Panc1 (cell line): ENCODE results near the gene YKT6. TPM values are rescaled to one million over a fixed set of nuclear protein-coding genes. Genes with fewer than 3 reads are reported as not detected.

Experiments used
- ATAC-seq: fragments of 200-7000 bp; cut with Tn5 transposase; 2 replicates; pipeline ENCODE4 v1.9.1; 2020; ENCODE audit warnings: mild to moderate bottlenecking, moderate library complexity
- BruUV-seq: library from RNA; stranded (reverse); fragments of 400-500 nt; replicated peaks from 2 replicates; lab custom pipeline; 2021; lab: Mats Ljungman, UMichigan
- CTCF ChIA-PET: fragments of 300-600 bp; sonication (Branson Sonifier 250); formaldehyde crosslinking; loops from one replicate; lab custom pipeline; 2022; ENCODE audit warnings: antibody characterized with exemption; lab: Charles Lee
- POLR2A ChIA-PET: fragments of 300-600 bp; sonication (Branson Sonifier 250); formaldehyde crosslinking; loops from one replicate; lab custom pipeline; 2022; ENCODE audit warnings: antibody characterized with exemption; lab: Charles Lee
- DNase-seq: peaks from one replicate; pipeline ENCODE4 v3.0.0-alpha.2; 2010; ENCODE audit warnings: low read depth, low spot score
- H3K27ac ChIP-seq: 2 replicates; pipeline ENCODE4 v1.5.1; 2011; ENCODE audit warnings: mild to moderate bottlenecking, low read length, inconsistent platforms
- H3K27me3 ChIP-seq: fragments of 200-500 bp; sonication (Bioruptor generic); 2 replicates; pipeline ENCODE4 v1.6.0; 2014; ENCODE audit warnings: low read length, inconsistent platforms; ENCODE audit not compliant: control insufficient read depth, insufficient read depth
- H3K36me3 ChIP-seq: fragments of 200-500 bp; sonication (Bioruptor generic); 2 replicates; pipeline ENCODE4 v1.5.1; 2014; ENCODE audit warnings: inconsistent platforms, mild to moderate bottlenecking, low read length, moderate library complexity; ENCODE audit not compliant: control insufficient read depth, insufficient read depth
- H3K4me1 ChIP-seq: 2 replicates; pipeline ENCODE4 v1.5.1; 2011; ENCODE audit warnings: inconsistent platforms, mild to moderate bottlenecking, low read length, moderate library complexity; ENCODE audit not compliant: control insufficient read depth, insufficient read depth
- H3K4me3 ChIP-seq, 2 experiments: 2 replicates each; pipeline ENCODE4 v1.5.1; 2011 to 2012; ENCODE audit warnings: low read depth in 2 of 2, low read length in 2 of 2, mild to moderate bottlenecking in 2 of 2, inconsistent platforms in 1 of 2, moderate library complexity in 1 of 2
- H3K9me3 ChIP-seq: fragments of 200-500 bp; sonication (Bioruptor generic); 2 replicates; pipeline ENCODE4 v1.5.1; 2014; ENCODE audit warnings: low read depth, mild to moderate bottlenecking, inconsistent platforms, low read length, moderate library complexity; ENCODE audit not compliant: control insufficient read depth, insufficient read depth
- CTCF ChIP-seq: fragments of 450-650 bp; IDR thresholded peaks from 2 replicates; pipeline ENCODE4 v1.5.1; 2017; ENCODE audit warnings: mild to moderate bottlenecking
- POLR2AphosphoS5 ChIP-seq: IDR thresholded peaks from 2 replicates; pipeline ENCODE4 v1.6.1; 2012; ENCODE audit warnings: mild to moderate bottlenecking, low read depth, low read length, moderate library complexity
- REST ChIP-seq, 2 experiments: IDR thresholded peaks; 2 replicates each; pipeline ENCODE4 v1.6.1; 2011 to 2012; ENCODE audit warnings: low read depth in 2 of 2, control low read depth in 1 of 2, low read length in 1 of 2, mild to moderate bottlenecking in 1 of 2, moderate library complexity in 1 of 2; ENCODE audit not compliant: insufficient read depth in 1 of 2
- SIN3A ChIP-seq: IDR thresholded peaks from 2 replicates; pipeline ENCODE4 v1.6.1; 2012; ENCODE audit warnings: low read depth, mild to moderate bottlenecking, low read length, moderate library complexity, borderline replicate concordance; ENCODE audit not compliant: insufficient read depth
- TCF7L2 ChIP-seq: IDR thresholded peaks from 2 replicates; pipeline ENCODE4 v1.6.1; 2011; ENCODE audit warnings: mild to moderate bottlenecking, low read depth, low read length, inconsistent platforms
- in situ Hi-C: cut with HindIII; loops from 2 replicates; pipeline ENCODE4 v1.10.0; 2016; ENCODE audit warnings: low sequenced_read_pairs, low pct_unique_long_range_greater_than_20kb
- intact Hi-C: fragments of 100-400 bp; cut with micrococcal nuclease; formaldehyde crosslinking; loops from one replicate; pipeline ENCODE4 v1.10.0; 2022; ENCODE audit not compliant: unreplicated experiment
- total RNA-seq: library from RNA; stranded (reverse); gene quantifications from one replicate; pipeline ENCODE4 v1.2.1, GENCODE V29; 2021; ENCODE audit not compliant: unreplicated experiment

YKT6 gene
- total RNA-seq, 1 experiment from 2014 or later, result 207 TPM

GRCh38 chr7:44217852-44218402, 17.1 kb downstream of the YKT6 start:
- H3K36me3 ChIP-seq, result no peaks in the 10 kb centered on the region
- no peak for DNase-seq
- intact Hi-C loops, result no loop called here

GRCh38 chr7:44218418-44219201, 17.8 kb downstream of the YKT6 start:
- in situ Hi-C loops, result loop anchor here (25.0 kb wide), 1 partner anchor 119 kb away; the partner anchor contains the start of gene CAMK2B
- BruUV-seq, result no TSS peak
- ChIA-PET POLR2A (no interaction called here), CTCF (interaction anchor here (1.3 kb wide), 1 partner anchor 22 kb away, joined by 3 read pairs; no protein-coding TSS in a partner anchor)
- no peak for DNase-seq
- H3K27ac ChIP-seq, result no peak overlapping the region
- H3K27me3 ChIP-seq, result no peaks in the 10 kb centered on the region
- H3K4me3 ChIP-seq, result no peak overlapping the region
- intact Hi-C loops, result no loop called here
- 0 out of 2 replicates have a peak, but pooled peaks cover 2% of the 10 kb centered on the region for H3K4me1 ChIP-seq
- ATAC-seq, result peak; percentile 19; the same call in 1 of the 2 replicates
- TF ChIP-seq SIN3A (no peak), POLR2AphosphoS5 (no peak), REST (IDR thresholded peaks at IDR 0.05; ENCODE audit: insufficient read depth in 1 of 2, low read depth in 2 of 2, low read length in 1 of 2) (no peak), TCF7L2 (no peak), CTCF (no peak)
- no peaks in the 10 kb centered on the region for H3K9me3 ChIP-seq
- H3K36me3 ChIP-seq, result no peaks in the 10 kb centered on the region

More at GRCh38 chr7:44217852-44218402, 17.1 kb downstream of the YKT6 start:
- no peak overlapping the region for H3K27ac ChIP-seq
- BruUV-seq, result no TSS peak
- H3K27me3 ChIP-seq, result no peaks in the 10 kb centered on the region
- ChIA-PET POLR2A (no interaction called here), CTCF (interaction anchor here (1.3 kb wide), 1 partner anchor 23 kb away, joined by 3 read pairs; no protein-coding TSS in a partner anchor)
- no peak overlapping the region for H3K4me3 ChIP-seq
- ATAC-seq, result no peak
- 0 out of 2 replicates have a peak, but pooled peaks cover 2% of the 10 kb centered on the region for H3K4me1 ChIP-seq
- no peaks in the 10 kb centered on the region for H3K9me3 ChIP-seq
- in situ Hi-C loops, result loop anchor here (25.0 kb wide), 1 partner anchor 119 kb away; the partner anchor contains the start of gene CAMK2B
- TF ChIP-seq SIN3A (no peak), TCF7L2 (no peak), CTCF (no peak)
